Transverse colon (tissue), 4 donors: ENCODE results near the gene PRF1. TPM values are rescaled to one million over a fixed set of nuclear protein-coding genes. Genes with fewer than 3 reads are reported as not detected.
"Not testable (repeated sequence)": the region's sequence is repeated elsewhere in the genome, so short reads cannot be mapped to it uniquely, and the experiment has no call there.

Source experiments
- DNase-seq: peaks from one replicate; pipeline ENCODE4 v3.0.0-alpha.2; 2019
- H3K27ac ChIP-seq, 4 donors: fragments of 200-600 bp; sonication (generic); 2 replicates each; pipeline ENCODE4 v1.5.1; 2016 to 2018; ENCODE audit warnings: inconsistent platforms in 4 of 4
- H3K27me3 ChIP-seq: fragments of 200-600 bp; sonication (generic); 2 replicates; pipeline ENCODE4 v1.5.1; 2017; ENCODE audit warnings: inconsistent platforms
- H3K36me3 ChIP-seq, 4 donors: fragments of 200-600 bp; sonication (generic); 2 replicates each; pipeline ENCODE4 v1.5.1; 2017 to 2019; ENCODE audit warnings: inconsistent platforms in 4 of 4
- H3K4me1 ChIP-seq, 4 donors: fragments of 200-600 bp; sonication (generic); 2 replicates each; pipeline ENCODE4 v1.5.1; 2017 to 2020; ENCODE audit warnings: inconsistent platforms in 4 of 4
- H3K4me3 ChIP-seq, 4 donors: fragments of 200-600 bp; sonication (generic); 1 replicate in 1 of 4; 2 replicates in 3 of 4; pipeline versions ENCODE4 v1.5.1 to v1.6.1; 2017 to 2019; ENCODE audit warnings: inconsistent platforms in 4 of 4
- H3K9me3 ChIP-seq, 2 donors: fragments of 200-600 bp; sonication (generic); 2 replicates each; pipeline ENCODE4 v1.5.1; 2017 to 2019; ENCODE audit warnings: inconsistent platforms in 2 of 2
- CTCF ChIP-seq, 5 experiments: fragments of 200-600 bp in 3 of 5; fragments of 450-650 bp in 2 of 5; sonication (generic) in 3 of 5; IDR thresholded peaks; 1 replicate in 2 of 5; 2 replicates in 3 of 5; pipeline ENCODE4 v1.5.1; 2016 to 2017; ENCODE audit warnings: antibody characterized with exemption in 5 of 5, inconsistent platforms in 3 of 5, mild to moderate bottlenecking in 2 of 5, moderate library complexity in 1 of 5
- EP300 ChIP-seq: sonication (generic); formaldehyde crosslinking; IDR thresholded peaks from one replicate; pipeline ENCODE4 v1.6.1; 2017; ENCODE audit warnings: antibody characterized with exemption, low read depth
- POLR2A ChIP-seq: fragments of 450-650 bp; IDR thresholded peaks from one replicate; pipeline ENCODE4 v1.6.1; 2016; ENCODE audit warnings: antibody characterized with exemption, mild to moderate bottlenecking, moderate library complexity
- POLR2AphosphoS5 ChIP-seq, 3 donors: sonication (generic); formaldehyde crosslinking; IDR thresholded peaks; one replicate each; pipeline ENCODE4 v1.6.1; 2016; ENCODE audit warnings: antibody characterized with exemption in 3 of 3
- WGBS, 2 donors: methylation state at CpG; one replicate each; pipeline ENCODE4 v1.1.5; 2018; ENCODE audit warnings: low coverage in 1 of 2; 5-methylcytosine and 5-hydroxymethylcytosine counted together
- in situ Hi-C, 4 donors: fragments of 200-750 bp; cut with MboI; loops; one replicate each; pipeline versions ENCODE4 v1.15.0 to v1.15.1; 2017; ENCODE audit warnings: low sequenced_read_pairs in 3 of 4, low pct_ligation_motif_present in 1 of 4, low pct_unique_long_range_greater_than_20kb in 1 of 4
- intact Hi-C: fragments of 100-400 bp; cut with DNase I; formaldehyde crosslinking; loops from one replicate; pipeline ENCODE4 v1.15.1; 2023; ENCODE audit warnings: low total_unique reads
- total RNA-seq, 4 donors: library from RNA; depleted of rRNA; stranded (reverse); fragments of >200 nt; gene quantifications; one replicate each; pipeline ENCODE4 v1.1.0, GENCODE V29; 2016

Gene PRF1
- total RNA-seq, 4 donors from 2014 or later = 0.80 to 12.7 (median 6.0) TPM

GRCh38 chr10:70615784-70616522, 13.4 kb upstream of the PRF1 start:
- Histone ChIP-seq H3K27me3 (peaks cover 10% of the 10 kb centered on the region), H3K4me3 (no peak overlapping the region), H3K36me3 (no peaks in the 10 kb centered on the region), H3K27ac (no peak overlapping the region), H3K4me1 (peaks cover 0 to 2% (median 0%) of the 10 kb centered on the region in 4 donors), H3K9me3 (peaks cover 9 to 11% of the 10 kb centered on the region in 2 donors)
- in situ Hi-C loops = no loop called here
- intact Hi-C loops = no loop called here
- no peak for DNase-seq
- TF ChIP-seq POLR2A = no peak
- no peak for TF ChIP-seq EP300
- no peak for TF ChIP-seq CTCF (IDR thresholded peaks at IDR 0.05)
- TF ChIP-seq POLR2AphosphoS5 (IDR thresholded peaks at IDR 0.05) = no peak
- 64 to 73% methylated on average over 7 of the region's 7 CpGs for WGBS, 2 donors

- in situ Hi-C loops (no loop called here), intact Hi-C loops (no loop called here)
- 88 to 95% methylated on average over 2 of the region's 2 CpGs for WGBS, 2 donors
- no peak overlapping the region for H3K4me3 ChIP-seq
- no peak overlapping the region for H3K27ac ChIP-seq
- H3K27me3 ChIP-seq = peaks cover 10% of the 10 kb centered on the region
- H3K36me3 ChIP-seq = no peaks in the 10 kb centered on the region
- TF ChIP-seq EP300 = no peak
- no peak for TF ChIP-seq POLR2AphosphoS5 (IDR thresholded peaks at IDR 0.05)
- no peak for TF ChIP-seq POLR2A
- TF ChIP-seq CTCF (IDR thresholded peaks at IDR 0.05) = no peak
- peaks cover 7 to 8% of the 10 kb centered on the region in 2 donors for H3K9me3 ChIP-seq
- peaks cover 0 to 2% (median 0%) of the 10 kb centered on the region in 4 donors for H3K4me1 ChIP-seq
- no peak for DNase-seq
These were observed 12.7 kb upstream of the PRF1 start for GRCh38 chr10:70615211-70615610.

DNA sequence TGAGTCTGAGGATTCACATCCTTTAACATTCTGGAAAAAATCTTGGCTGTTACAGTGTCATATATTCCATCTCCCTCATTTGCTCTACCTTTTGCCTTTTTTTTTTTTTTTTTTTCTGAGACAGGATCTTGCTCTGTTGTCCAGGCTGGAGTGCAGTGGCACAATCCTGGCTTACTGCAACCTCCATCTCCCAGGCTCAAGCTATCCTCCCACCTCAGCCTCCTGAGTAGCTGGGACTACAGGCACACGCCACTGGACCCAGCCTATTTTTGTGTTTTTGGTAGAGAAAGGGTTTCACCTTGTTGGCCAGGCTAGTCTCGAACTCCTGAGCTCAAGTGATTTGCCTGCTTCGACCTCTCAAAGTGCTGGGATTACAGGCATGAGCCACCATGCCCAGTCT, 11.8 kb upstream of the PRF1 start:
- DNase-seq, in situ Hi-C loops, H3K36me3 ChIP-seq, intact Hi-C loops, H3K4me3 ChIP-seq, H3K9me3 ChIP-seq, H3K4me1 ChIP-seq, H3K27ac ChIP-seq: not testable (repeated sequence)
- 92 to 93% methylated on average over 2 to 3 of the region's 3 CpGs for WGBS, 2 donors
- peaks cover 10% of the 10 kb centered on the region for H3K27me3 ChIP-seq

DNA sequence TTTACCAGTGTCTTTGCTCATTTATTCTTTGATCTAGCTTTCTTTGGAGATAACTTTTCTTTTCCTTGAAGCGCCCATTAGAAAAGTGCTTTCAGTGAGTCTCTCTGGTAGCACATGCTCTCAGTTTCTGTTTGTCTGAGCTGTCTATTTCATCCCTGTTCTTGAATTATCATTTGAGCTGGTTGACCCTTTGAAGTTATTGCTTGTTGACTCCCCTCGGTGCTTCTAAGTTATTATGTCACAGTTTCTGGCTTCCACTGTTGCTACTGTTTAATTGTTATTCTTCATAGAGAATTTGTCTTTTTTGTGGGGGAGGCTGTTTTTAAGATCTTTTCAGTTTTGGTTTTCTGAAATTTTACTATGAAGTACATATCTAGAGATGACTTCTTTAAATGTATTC, 11.4 kb upstream of the PRF1 start:
- H3K4me3 ChIP-seq = no peak overlapping the region
- H3K9me3 ChIP-seq = no peaks in the 10 kb centered on the region
- intact Hi-C loops (no loop called here), in situ Hi-C loops (no loop called here)
- no peak for DNase-seq
- no peak overlapping the region for H3K27ac ChIP-seq
- H3K4me1 ChIP-seq = peaks cover 0 to 2% (median 0%) of the 10 kb centered on the region in 4 donors
- WGBS, 2 donors = 69 to 74% methylated on average over 2 of the region's 2 CpGs
- TF ChIP-seq CTCF (IDR thresholded peaks at IDR 0.05) (no peak), POLR2A (no peak), POLR2AphosphoS5 (IDR thresholded peaks at IDR 0.05) (no peak), EP300 (no peak)
- H3K27me3 ChIP-seq = peaks cover 10% of the 10 kb centered on the region
- H3K36me3 ChIP-seq = no peaks in the 10 kb centered on the region

- Histone ChIP-seq H3K27ac (no peak overlapping the region), H3K27me3 (no peaks in the 10 kb centered on the region), H3K9me3 (no peaks in the 10 kb centered on the region), H3K36me3 (no peaks in the 10 kb centered on the region), H3K4me3 (no peak overlapping the region), H3K4me1 (no peaks in the 10 kb centered on the region)
- DNase-seq = no peak
- in situ Hi-C loops (no loop called here), intact Hi-C loops (no loop called here)
- WGBS, 2 donors = 60 to 93% methylated on average over 1 to 4 of the region's 4 CpGs
- TF ChIP-seq POLR2AphosphoS5 (IDR thresholded peaks at IDR 0.05) (no peak), EP300 (no peak), POLR2A (no peak), CTCF (IDR thresholded peaks at IDR 0.05) (no peak)
These were observed 5.4 kb upstream of the PRF1 start for GRCh38 chr10:70607936-70608335.
